Osteocyte (in vitro differentiated cells): ENCODE data around the gene BPTF. TPM values are rescaled to one million over a fixed set of nuclear protein-coding genes. Genes with fewer than 3 reads are reported as not detected.
"Not testable (repeated sequence)": the region's sequence is repeated elsewhere in the genome, so short reads cannot be mapped to it uniquely, and the experiment has no call there.

Experiments used
- DNase-seq: peaks from one replicate; pipeline ENCODE4 v3.0.0; 2021; ENCODE audit warnings: mixed read lengths; ENCODE audit not compliant: unreplicated experiment; ENCODE audit errors: extremely low spot score
- H3K27ac Mint-ChIP-seq: one replicate; pipeline ENCODE4 v1.8.0; 2021; ENCODE audit warnings: mild to moderate bottlenecking, mixed read lengths; ENCODE audit not compliant: unreplicated experiment
- H3K27me3 Mint-ChIP-seq: one replicate; pipeline ENCODE4 v1.8.0; 2021; ENCODE audit warnings: mixed read lengths; ENCODE audit not compliant: unreplicated experiment
- H3K36me3 Mint-ChIP-seq: one replicate; pipeline ENCODE4 v1.8.0; 2021; ENCODE audit warnings: mixed read lengths; ENCODE audit not compliant: unreplicated experiment
- H3K4me1 Mint-ChIP-seq: one replicate; pipeline ENCODE4 v1.8.0; 2021; ENCODE audit warnings: mixed read lengths; ENCODE audit not compliant: unreplicated experiment
- H3K4me3 Mint-ChIP-seq: one replicate; pipeline ENCODE4 v1.8.0; 2021; ENCODE audit warnings: mild to moderate bottlenecking, moderate library complexity, mixed read lengths; ENCODE audit not compliant: unreplicated experiment
- H3K9me3 Mint-ChIP-seq: one replicate; pipeline ENCODE4 v1.8.0; 2021; ENCODE audit warnings: mixed read lengths; ENCODE audit not compliant: unreplicated experiment
- CTCF ChIP-seq: fragments of 200-600 bp; sonication (generic); IDR thresholded peaks from 2 replicates; pipeline ENCODE4 v1.5.0; 2021; ENCODE audit warnings: antibody characterized with exemption, mild to moderate bottlenecking, moderate library complexity
- total RNA-seq: library from RNA; stranded (reverse); gene quantifications from 2 replicates; pipeline ENCODE4 v1.2.1, GENCODE V29; 2021

BPTF gene
- total RNA-seq, 1 donor from 2014 or later, result 95.7 TPM

GRCh38 chr17:67845374-67845773, 20.1 kb downstream of the BPTF start:
- DNase-seq, result no peak
- Mint-ChIP-seq H3K9me3 (no peaks in the 10 kb centered on the region), H3K27ac (no peak overlapping the region), H3K4me3 (no peak overlapping the region), H3K36me3 (peaks cover 5% of the 10 kb centered on the region), H3K4me1 (peaks cover 11% of the 10 kb centered on the region), H3K27me3 (no peaks in the 10 kb centered on the region)
- TF ChIP-seq CTCF, result no peak

GRCh38 chr17:67848189-67848588, 22.9 kb downstream of the BPTF start:
- H3K4me1 Mint-ChIP-seq, result peaks cover 14% of the 10 kb centered on the region
- not testable (repeated sequence) for DNase-seq, H3K36me3 Mint-ChIP-seq, H3K4me3 Mint-ChIP-seq, H3K27me3 Mint-ChIP-seq, H3K27ac Mint-ChIP-seq, H3K9me3 Mint-ChIP-seq

GRCh38 chr17:67848846-67849245, 23.5 kb downstream of the BPTF start:
- not testable (repeated sequence) for H3K4me3 Mint-ChIP-seq, H3K9me3 Mint-ChIP-seq, DNase-seq, H3K36me3 Mint-ChIP-seq, H3K27me3 Mint-ChIP-seq, H3K27ac Mint-ChIP-seq
- H3K4me1 Mint-ChIP-seq, result peaks cover 15% of the 10 kb centered on the region

GRCh38 chr17:67850991-67851631, 25.8 kb downstream of the BPTF start:
- Mint-ChIP-seq H3K27ac (peak overlapping the region; percentile 7), H3K9me3 (no peaks in the 10 kb centered on the region), H3K36me3 (peaks cover 24% of the 10 kb centered on the region), H3K4me3 (no peak overlapping the region), H3K27me3 (no peaks in the 10 kb centered on the region), H3K4me1 (peaks cover 21% of the 10 kb centered on the region)
- TF ChIP-seq CTCF, result no peak
- no peak for DNase-seq

GRCh38 chr17:67853703-67854102, 28.4 kb downstream of the BPTF start:
- TF ChIP-seq CTCF, result no peak
- H3K9me3 Mint-ChIP-seq, result no peaks in the 10 kb centered on the region
- H3K27me3 Mint-ChIP-seq, result no peaks in the 10 kb centered on the region
- peaks cover 31% of the 10 kb centered on the region for H3K4me1 Mint-ChIP-seq
- no peak overlapping the region for H3K4me3 Mint-ChIP-seq
- no peak for DNase-seq
- no peak overlapping the region for H3K27ac Mint-ChIP-seq
- peaks cover 24% of the 10 kb centered on the region for H3K36me3 Mint-ChIP-seq

- DNase-seq, result no peak
- Mint-ChIP-seq H3K4me1 (peaks cover 33% of the 10 kb centered on the region), H3K9me3 (no peaks in the 10 kb centered on the region), H3K27me3 (no peaks in the 10 kb centered on the region), H3K27ac (no peak overlapping the region), H3K36me3 (peaks cover 19% of the 10 kb centered on the region), H3K4me3 (no peak overlapping the region)
- TF ChIP-seq CTCF, result no peak
These were observed 29.1 kb downstream of the BPTF start for GRCh38 chr17:67854378-67854777.
